ENCODE data around the gene PDCD4. TPM values are rescaled to one million over a fixed set of nuclear protein-coding genes. Genes with fewer than 3 reads are reported as not detected.

The PDCD4 gene
- total and polyA plus RNA-seq, 2 of the 13 experiments (the other 11 are each of a cell fraction or from before 2014, with no cell fraction given), result 22.8 to 56.2 TPM

DNA sequence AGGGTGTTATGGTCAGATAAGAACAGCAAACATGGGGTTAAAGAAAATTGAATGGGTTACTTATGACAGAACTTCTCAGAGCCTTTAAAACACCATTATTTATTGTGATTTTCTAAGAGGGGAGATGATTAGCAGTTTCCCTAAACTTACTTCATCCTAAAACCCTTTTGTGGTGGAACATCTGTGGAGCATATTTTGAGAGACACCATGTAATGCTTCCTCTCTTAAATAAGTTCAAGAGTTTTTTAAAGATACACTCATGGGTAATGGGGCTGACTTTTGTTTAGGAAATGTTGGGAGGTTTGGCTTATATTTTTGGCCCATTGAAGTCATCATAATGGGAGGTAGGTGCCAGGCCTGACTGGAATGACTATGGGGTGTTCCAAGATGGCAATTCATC is 8.4 kb upstream of the PDCD4 start:
- Histone ChIP-seq H3K36me3 (replicated peaks in 1 of 2; ENCODE audit: control insufficient read depth in 1 of 2, insufficient read depth in 2 of 2, low read length in 2 of 2) (no peaks in the 10 kb centered on the region), H3K27ac (ENCODE audit: extremely low read length, insufficient read depth, low read length) (no peak overlapping the region), H3K9me3 (ENCODE audit: low read length) (no peaks in the 10 kb centered on the region), H3K79me2 (ENCODE audit: insufficient read depth, low read length) (no peaks in the 10 kb centered on the region), H3K27me3 (ENCODE audit: control insufficient read depth in 1 of 2, insufficient read depth in 2 of 2, low read length in 2 of 2) (no peaks in the 10 kb centered on the region), H4K20me1 (ENCODE audit: insufficient read depth, low read length) (no peaks in the 10 kb centered on the region), H3K9ac (ENCODE audit: insufficient read depth, low read depth, low read length) (no peak overlapping the region), H3K4me3 (replicated peaks in 1 of 3; ENCODE audit: insufficient read depth in 1 of 3, low read depth in 2 of 3, low read length in 3 of 3) (no peak overlapping the region), H3K4me1 (ENCODE audit: insufficient read depth, low read length) (peaks cover 73% of the 10 kb centered on the region), H2AFZ (ENCODE audit: low read length) (no peak overlapping the region), H3K4me2 (ENCODE audit: low read depth, low read length) (no peak overlapping the region)
- in situ Hi-C loops (cut with HindIII; ENCODE audit: extremely low pct_ligation_motif_present, low pct_unique_long_range_greater_than_20kb), result no loop called here
- no peak for ATAC-seq
- ChIA-PET CTCF (ENCODE audit: low intra/inter-chr PET ratio, low total read pairs) (no interaction called here), POLR2A (no interaction called here)
- no TSS peak for BruUV-seq (replicated peaks)
- TF ChIP-seq, protein P1, sequence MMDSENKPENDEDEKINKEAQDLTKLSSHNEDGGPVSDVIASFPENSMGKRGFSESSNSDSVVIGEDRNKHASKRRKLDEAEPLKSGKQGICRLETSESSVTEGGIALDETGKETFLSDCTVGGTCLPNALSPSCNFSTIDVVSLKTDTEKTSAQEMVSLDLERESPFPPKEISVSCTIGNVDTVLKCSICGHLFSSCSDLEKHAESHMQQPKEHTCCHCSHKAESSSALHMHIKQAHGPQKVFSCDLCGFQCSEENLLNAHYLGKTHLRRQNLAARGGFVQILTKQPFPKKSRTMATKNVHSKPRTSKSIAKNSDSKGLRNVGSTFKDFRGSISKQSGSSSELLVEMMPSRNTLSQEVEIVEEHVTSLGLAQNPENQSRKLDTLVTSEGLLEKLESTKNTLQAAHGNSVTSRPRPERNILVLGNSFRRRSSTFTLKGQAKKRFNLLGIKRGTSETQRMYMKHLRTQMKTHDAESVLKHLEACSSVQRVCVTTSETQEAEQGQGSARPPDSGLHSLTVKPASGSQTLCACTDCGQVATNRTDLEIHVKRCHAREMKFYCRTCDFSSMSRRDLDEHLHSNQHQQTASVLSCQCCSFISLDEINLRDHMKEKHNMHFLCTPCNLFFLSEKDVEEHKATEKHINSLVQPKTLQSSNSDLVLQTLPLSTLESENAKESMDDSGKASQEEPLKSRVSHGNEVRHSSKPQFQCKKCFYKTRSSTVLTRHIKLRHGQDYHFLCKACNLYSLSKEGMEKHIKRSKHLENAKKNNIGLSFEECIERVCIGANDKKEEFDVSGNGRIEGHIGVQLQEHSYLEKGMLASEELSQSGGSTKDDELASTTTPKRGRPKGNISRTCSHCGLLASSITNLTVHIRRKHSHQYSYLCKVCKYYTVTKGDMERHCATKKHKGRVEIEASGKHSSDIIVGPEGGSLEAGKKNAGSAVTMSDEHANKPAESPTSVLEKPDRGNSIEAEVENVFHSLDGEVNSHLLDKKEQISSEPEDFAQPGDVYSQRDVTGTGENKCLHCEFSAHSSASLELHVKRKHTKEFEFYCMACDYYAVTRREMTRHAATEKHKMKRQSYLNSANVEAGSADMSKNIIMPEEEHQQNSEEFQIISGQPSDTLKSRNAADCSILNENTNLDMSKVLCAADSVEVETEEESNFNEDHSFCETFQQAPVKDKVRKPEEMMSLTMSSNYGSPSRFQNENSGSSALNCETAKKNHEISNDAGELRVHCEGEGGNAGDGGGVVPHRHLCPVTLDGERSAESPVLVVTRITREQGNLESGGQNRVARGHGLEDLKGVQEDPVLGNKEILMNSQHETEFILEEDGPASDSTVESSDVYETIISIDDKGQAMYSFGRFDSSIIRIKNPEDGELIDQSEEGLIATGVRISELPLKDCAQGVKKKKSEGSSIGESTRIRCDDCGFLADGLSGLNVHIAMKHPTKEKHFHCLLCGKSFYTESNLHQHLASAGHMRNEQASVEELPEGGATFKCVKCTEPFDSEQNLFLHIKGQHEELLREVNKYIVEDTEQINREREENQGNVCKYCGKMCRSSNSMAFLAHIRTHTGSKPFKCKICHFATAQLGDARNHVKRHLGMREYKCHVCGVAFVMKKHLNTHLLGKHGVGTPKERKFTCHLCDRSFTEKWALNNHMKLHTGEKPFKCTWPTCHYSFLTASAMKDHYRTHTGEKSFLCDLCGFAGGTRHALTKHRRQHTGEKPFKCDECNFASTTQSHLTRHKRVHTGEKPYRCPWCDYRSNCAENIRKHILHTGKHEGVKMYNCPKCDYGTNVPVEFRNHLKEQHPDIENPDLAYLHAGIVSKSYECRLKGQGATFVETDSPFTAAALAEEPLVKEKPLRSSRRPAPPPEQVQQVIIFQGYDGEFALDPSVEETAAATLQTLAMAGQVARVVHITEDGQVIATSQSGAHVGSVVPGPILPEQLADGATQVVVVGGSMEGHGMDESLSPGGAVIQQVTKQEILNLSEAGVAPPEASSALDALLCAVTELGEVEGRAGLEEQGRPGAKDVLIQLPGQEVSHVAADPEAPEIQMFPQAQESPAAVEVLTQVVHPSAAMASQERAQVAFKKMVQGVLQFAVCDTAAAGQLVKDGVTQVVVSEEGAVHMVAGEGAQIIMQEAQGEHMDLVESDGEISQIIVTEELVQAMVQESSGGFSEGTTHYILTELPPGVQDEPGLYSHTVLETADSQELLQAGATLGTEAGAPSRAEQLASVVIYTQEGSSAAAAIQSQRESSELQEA (CRISPR knock-in tag; IDR thresholded peaks at IDR 0.05; ENCODE audit: not compliant biosample characterization), result no peak
- TF ChIP-seq NFIB (CRISPR knock-in tag; IDR thresholded peaks at IDR 0.05; ENCODE audit: borderline replicate concordance), result no peak
- no peak for TF ChIP-seq ZMYM4 (CRISPR knock-in tag; IDR thresholded peaks at IDR 0.05)
- no peak for TF ChIP-seq MEIS1 (CRISPR knock-in tag; IDR thresholded peaks at IDR 0.05; ENCODE audit: borderline replicate concordance)
- TF ChIP-seq ZNF251 (CRISPR knock-in tag; IDR thresholded peaks at IDR 0.05), result no peak
- TF ChIP-seq WIZ (CRISPR knock-in tag; IDR thresholded peaks at IDR 0.05), result no peak
- no peak for TF ChIP-seq SALL2 (CRISPR knock-in tag; IDR thresholded peaks at IDR 0.05)
- TF ChIP-seq NPAS2 (CRISPR knock-in tag; IDR thresholded peaks at IDR 0.05; ENCODE audit: borderline replicate concordance), result no peak
- FAIRE-seq, result no peak
- intact Hi-C loops (cut with micrococcal nuclease; ENCODE audit: unreplicated experiment), result no loop called here
- DNase-seq (ENCODE audit: low spot score), result no peak
